M059J (cell line): ENCODE data around the gene DNAJB6. TPM values are rescaled to one million over a fixed set of nuclear protein-coding genes. Genes with fewer than 3 reads are reported as not detected.
"Not testable (repeated sequence)": the region's sequence is repeated elsewhere in the genome, so short reads cannot be mapped to it uniquely, and the experiment has no call there.

Experiments
- DNase-seq: peaks from one replicate; pipeline ENCODE4 v3.0.0-alpha.2; 2012; ENCODE audit warnings: low read depth
- total RNA-seq: library from RNA; depleted of rRNA; stranded (reverse); fragments of >200 nt; shearing (Covaris generic); gene quantifications from 2 replicates; pipeline ENCODE4 v1.2.3, GENCODE V29; 2014

Gene DNAJB6
- total RNA-seq, 1 experiment from 2014 or later: 118 TPM

DNA sequence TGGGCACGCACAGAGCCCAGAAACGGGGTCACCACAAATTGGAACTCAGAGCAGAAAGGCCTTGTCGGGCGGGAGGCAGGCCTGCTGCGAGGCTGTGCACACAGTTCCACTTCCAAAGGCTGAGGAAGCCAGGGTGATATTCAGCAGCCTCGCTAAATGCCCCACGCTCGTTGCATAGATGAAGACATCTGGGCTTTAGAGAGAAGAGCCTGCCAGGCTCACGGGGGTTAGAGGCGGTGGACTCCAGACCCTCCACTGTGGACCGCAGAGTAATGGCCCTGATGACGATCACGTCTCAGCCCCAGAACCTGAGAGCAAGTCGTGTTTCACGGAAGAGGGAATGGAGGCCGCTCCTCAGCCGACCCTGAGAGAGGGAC, 104.2 kb downstream of the DNAJB6 start:
- no peak for DNase-seq

DNA sequence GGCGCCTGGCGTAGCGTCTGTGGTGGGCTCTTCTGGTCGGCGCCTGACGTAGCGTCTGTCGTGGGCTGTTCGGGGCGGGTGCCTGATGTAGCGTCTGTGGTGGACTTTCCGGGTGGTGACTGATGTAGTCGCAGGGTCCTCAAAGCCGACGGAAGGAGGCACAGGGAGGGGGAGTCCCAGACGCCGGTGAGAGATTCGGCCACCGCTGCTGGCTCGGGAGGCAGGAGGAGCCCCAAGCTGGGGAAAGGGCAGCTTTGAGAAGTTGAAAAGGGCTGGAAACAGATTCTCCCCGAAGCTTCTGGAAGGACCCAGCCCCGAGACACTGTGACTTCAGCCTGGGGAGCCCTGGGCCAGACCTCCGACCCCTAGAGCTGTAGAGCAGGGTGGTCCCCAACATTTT, 105.7 kb downstream of the DNAJB6 start:
- DNase-seq: no peak

DNA sequence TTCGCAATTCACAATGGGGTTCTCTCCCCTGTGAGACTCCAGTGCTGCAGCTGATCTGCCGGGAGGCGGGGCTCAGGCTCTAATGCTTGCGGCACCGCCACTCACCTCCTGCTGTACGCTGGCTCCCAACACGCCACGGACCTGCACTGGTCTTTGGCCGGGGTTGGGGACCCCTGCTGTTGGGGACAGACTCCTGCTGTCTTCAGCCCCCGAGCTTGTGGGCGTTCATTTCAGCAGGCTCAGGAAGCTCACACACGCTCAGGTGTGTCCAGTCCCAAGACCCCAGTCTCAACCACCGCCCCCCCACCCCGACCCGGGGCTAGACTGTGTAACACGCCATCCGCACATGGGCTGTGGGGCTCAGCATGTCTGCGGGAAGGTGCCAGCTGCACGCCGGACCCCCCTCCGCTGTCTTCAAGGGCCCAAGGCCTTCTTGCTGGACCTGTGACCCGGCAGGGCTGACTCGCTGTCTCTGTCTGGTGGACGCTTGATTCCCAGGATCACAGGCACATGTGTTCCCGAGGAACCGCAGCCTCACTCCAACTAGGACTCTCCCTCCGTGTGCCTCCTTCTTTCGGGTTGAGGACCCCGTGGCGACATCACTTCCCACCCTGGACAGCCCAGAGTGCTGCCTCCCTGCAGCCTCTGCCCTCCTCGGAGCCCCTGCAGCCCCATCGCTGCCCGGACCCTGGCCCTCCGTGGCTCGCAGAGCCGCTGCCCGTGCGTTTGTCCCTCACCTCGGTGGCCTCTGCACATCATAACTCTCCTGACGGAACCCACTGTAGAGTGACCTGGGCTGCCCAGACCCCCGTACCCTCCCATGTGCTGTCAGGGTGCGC, 106.4 kb downstream of the DNAJB6 start:
- no peak for DNase-seq

DNA sequence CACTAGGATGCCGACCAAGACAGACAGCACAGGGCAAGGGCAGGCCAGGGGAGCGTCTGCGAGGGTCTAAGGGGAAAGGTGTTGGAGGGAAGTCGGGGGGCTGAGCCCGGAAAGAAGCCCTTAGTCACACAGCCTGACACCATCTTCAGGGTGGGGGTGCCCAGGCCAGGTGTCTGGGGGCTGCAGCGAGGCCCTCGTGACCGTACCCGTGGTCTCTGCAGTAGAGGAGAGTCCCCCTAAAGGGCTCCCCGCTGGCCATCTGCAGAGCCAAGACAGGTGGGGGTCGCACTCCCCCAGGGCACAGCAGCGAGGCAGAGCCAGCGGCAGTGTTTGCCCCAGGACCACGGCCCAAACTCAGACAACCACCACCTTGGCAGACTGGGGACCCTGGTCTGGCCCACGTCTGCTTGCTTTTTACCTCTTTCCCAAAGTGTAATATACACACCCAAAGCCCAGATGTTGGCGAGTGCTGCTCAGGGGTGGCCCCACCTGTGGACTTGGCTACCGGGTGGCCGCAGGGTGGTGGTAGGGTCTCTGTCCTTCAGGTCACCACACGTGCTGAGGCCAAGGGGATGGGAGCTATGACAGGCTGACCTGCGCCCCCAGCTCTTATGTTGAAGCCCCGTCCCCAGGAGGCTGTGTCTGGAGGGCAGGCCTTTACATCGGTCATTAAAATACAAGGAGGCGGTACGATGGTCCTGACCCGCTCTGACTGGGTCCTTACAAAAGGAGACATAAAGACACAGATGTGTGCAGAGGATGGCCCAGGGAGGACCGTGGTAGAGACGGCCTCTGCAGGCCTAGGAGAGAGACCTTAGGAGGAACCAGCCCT, 107.4 kb downstream of the DNAJB6 start:
- no peak for DNase-seq

DNA sequence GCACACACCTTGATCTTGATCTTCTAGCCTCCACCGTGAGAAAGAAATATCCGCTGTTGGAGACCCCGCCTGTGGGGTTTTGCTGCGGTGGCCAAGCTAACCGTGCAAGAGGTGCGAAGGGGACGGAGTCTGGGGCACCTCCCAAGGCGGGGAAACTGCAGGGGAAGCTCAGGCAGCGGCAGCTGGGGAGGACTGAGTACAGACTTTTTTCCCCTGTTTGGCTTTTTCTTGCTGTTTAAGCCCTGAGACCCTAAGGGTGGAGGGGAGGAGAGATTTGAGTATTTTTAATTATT, 108.0 kb downstream of the DNAJB6 start:
- no peak for DNase-seq

DNA sequence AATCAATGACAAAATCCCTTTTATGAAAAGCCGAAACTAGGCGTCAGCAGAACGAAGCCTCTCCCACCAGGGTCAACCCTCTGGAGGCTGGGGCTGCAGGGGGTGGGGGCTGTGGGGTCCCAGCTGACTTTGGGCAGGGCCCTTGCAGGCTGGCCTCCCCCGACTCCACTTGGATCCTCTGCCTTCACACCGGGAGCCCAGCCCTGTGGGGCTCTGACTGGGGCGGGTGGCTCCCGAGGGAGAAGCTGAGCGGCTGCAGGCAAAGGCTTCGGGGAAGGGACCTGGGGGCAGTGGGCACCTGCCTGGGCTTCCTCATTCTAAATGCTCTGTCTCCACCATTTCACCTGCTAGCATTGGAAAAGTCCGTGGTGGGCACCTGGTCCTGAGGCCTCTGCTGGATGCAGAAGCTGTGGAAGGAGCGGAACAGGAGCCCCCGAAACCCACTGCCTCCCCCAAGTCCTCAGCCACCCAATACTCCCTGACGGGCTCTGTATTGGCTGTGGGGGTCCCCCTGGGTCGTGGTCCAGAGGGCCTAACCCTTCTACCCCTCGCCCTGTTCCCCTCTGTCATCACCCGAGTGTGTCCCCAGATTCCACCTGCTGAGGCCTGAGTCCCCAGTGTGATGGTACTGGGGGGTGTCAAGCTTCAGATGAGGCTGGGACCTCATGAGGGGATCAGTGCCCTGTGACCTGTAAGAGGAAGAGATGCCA, 108.6 kb downstream of the DNAJB6 start:
- DNase-seq: no peak

DNA sequence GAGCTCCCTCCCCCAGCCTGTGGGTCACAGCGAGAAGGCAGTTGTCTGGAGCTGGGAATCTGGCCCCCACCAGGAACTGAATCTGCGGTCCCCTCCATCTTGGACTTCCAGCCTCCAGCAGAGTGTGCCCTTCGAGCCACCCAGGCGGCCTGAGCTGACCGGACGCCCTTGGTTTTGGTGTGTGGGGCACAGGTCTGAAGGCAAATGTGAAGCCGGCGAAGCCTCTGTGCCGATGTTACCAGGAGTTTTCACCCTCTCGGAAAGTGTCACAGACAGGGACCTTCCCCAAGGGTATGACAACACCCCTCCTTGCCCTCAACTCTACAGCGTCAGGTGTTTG, 109.1 kb downstream of the DNAJB6 start:
- DNase-seq: no peak

DNA sequence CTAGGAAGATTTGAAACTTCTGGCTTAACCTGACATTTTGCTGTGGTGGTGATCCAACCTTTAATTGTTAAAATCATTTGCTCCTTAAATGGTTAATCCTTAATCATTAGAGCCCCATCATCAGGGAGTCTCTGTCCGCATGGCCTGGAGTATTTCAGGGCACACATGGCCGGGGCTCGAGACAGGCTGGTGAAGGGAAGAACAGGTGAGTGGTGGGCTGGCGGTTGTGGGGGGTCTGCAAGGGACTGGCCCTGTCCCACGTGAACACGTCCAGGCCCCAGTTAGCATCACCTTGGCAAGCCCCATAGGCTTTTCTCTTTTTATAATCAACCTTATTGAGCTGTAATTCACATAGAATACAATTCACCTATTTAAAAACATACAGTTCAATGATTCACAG, 109.5 kb downstream of the DNAJB6 start:
- DNase-seq: no peak

DNA sequence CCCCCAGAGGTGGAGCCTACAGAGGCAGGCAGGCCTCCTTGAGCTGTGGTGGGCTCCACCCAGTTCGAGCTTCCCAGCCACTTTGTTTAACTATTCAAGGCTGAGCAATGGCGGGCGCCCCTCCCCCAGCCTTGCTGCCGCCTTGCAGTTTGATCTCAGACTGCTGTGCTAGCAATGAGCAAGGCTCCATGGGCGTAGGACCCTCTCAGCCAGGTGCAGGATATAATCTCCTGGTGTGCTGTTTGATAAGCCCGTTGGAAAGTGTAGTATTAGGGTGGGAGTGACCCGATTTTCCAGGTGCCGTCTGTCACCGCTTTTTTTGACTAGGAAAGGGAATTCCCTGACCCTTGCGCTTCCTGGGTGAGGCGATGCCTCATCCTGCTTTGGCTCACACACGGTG, 117.2 kb downstream of the DNAJB6 start:
- not testable (repeated sequence) for DNase-seq

DNA sequence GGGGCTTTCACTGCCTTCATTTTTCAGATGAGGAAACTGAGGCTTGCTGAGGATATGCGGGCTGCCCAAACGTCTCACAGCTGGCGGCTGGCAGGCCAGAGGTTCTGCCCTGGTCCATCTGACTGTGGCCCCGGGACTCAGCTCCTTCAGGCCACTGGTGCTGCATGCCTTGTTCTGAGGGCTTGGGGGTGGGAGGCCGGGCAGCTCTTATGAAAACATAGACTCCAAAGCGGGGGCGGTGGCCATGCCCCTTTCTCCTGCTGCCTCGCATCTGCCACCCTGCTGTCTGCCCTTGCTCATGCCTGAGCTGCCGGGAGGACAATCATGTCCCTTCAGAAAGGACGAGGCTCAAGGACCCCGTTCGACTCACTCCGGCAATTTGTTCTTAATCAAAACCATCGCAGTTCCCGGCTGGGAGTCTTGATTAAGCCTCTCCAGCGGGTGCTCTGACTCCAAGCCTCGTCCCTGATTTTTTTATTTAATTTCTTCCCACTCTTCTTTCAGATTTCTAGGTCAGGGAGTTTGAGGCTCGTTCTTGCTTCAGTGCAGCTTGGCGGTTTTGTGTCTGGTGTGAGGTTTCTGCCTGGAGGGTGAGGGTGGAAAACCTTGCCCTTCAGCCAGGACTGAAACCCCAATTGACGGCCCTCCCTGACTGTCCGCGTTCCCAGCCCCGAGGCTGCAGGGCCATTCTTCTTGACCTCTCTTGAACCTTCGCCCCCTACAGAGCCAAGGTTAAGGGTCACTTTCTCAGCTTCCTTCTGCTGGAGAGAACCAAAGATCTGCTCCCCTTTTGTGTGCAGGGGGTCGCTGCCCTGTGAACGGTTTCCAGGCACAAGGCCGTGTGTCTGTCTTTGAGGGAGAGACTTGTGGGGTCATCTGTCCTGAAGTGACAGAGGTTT, 120.8 kb downstream of the DNAJB6 start:
- no peak for DNase-seq

DNA sequence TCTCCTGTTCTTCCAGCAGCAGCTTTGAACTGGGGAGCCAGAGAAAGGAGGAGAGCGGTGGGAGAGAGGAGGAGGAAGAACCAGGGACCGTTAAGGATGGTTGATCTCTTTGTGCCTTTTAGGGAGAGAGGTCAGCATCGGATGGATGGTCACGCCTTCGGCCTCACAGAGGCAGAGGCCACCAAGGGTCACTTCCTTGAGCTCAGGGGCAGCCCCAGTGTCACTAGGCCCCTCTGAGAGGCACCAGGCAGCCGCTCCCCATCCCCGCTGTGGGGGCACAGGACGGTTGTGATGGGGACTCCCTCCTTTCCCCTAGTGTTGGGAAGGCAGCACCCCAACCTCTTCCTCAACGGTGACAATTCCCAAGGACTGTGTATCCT, 121.4 kb downstream of the DNAJB6 start:
- DNase-seq: no peak

DNA sequence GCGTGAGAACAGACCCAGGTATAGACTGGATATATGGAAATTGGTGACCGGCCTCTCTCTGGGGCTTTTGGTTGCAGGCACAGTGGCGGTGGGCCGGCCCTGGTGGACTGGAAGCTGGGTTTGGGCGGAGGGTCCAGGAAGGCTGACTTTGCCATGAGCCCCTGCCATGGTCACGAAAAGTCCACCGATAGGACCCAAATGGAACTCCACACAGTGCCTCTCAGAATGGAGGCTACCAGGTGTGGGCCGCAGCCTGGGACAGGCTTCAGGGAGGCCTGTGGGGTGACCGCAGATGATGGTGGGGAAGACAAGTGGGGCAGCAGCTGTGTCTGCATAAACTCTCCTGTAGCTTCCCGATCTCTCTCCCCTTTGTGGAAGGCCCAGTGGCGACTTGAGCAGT, 123.2 kb downstream of the DNAJB6 start:
- DNase-seq: no peak

DNA sequence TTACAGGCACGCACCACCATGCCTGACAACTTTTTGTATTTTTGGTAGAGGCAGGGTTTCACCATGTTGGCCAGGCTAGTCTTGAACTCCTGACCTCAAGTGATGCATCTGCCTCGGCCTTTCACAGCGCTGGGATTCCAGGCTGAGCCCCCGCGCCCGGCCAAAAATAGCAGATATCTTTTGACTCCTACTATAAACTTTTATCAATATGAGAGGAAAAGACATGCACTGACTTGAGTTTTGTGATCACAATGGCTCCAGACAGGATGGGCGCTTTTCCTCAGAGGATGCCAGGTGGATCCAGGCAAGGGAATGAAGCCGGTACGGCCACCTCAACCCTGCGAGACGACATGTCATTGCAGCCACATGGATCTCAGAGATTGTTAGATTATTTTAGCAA, 123.9 kb downstream of the DNAJB6 start:
- no peak for DNase-seq

DNA sequence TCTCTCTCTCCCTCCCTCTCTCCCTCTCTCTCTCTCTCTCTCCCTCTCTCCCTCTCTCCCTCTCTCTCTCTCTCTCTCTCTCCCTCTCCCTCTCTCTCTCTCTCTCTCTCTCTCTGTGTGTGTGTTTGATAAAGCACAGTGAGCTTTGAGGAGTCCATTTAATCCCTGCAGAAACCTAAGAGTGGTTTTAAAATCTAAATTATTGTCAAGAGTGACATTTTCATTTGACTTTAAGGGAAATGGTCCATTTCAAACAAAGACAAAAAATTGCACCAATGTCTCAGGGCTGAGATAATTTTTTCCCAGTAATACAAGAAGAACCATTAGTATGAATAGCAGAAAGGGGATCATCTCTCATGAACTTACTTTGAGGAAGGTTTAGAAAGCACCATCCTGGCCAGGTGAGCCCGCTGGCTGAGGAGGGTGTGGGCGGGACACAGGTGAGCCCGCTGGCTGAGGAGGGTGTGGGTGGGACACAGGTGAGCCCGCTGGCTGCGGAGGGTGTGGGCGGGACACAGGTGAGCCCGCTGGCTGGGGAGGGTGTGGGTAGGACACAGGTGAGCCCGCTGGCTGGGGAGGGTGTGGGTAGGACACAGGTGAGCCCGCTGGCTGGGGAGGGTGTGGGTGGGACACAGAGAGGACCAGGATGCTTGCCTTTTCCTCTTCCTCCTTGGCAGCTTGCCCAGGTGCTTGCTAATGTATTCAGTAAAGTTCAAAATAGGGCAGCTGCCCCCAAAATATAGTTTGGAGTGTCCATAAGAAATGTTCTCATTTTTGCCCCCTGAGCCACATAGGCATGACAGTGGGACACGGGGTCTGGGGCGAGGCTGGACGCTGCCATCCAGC, 125.0 kb downstream of the DNAJB6 start:
- no peak for DNase-seq

DNA sequence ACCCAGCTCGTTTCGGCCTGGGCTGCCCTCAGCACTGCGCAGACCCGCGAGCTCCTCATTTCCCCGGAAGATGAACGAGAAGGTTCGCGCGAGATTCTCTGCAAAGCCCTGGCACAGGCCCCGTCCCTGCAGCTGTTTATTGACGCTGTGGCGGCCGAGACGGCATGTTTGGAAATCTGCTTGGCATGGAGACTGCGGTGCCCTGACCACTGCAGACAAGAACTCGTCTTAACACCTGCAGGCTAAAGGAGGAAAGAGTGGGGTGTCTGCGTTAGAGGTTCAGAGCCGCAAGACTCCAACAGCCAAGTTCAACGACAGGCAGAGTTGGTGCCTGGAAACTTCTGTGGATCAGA, 125.6 kb downstream of the DNAJB6 start:
- DNase-seq: no peak

DNA sequence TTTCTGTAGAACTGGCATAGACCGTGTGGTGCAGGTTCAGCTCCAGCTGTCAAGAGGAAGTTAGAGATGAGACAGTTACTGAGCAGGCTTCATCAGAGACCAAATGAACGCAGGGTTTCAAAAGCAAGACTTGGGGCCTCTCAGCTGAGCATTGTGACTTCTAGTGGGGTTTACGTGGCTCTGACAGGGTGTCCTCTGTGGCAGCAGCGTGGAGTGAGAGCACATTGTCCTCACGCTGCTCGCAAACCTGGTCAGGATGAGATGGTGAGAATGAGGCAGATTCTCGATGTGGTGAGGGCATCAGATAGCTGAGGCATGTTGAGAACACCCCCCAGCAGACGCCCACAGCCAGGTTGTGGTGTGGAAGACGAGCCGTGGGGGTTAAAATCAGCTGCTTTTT, 126.0 kb downstream of the DNAJB6 start:
- DNase-seq: no peak

DNA sequence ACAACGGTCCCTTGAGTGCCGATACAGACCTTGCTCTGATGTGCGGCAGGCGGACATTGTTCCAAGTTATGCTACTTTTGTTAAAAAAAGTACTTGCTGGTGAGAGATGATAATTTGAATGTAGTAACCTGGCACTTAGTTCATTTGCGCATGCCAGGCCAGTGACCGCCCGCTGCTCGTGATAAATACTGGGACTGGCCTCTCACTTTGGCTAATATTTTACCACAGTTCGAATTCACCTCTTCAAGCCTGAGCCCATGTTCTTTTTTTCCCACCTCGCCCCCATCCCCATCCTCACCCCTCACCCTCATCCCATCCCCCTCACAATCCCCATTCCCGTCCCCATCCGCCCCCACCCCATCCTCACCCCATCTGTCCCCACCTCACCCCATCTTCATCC, 126.4 kb downstream of the DNAJB6 start:
- DNase-seq: no peak

DNA sequence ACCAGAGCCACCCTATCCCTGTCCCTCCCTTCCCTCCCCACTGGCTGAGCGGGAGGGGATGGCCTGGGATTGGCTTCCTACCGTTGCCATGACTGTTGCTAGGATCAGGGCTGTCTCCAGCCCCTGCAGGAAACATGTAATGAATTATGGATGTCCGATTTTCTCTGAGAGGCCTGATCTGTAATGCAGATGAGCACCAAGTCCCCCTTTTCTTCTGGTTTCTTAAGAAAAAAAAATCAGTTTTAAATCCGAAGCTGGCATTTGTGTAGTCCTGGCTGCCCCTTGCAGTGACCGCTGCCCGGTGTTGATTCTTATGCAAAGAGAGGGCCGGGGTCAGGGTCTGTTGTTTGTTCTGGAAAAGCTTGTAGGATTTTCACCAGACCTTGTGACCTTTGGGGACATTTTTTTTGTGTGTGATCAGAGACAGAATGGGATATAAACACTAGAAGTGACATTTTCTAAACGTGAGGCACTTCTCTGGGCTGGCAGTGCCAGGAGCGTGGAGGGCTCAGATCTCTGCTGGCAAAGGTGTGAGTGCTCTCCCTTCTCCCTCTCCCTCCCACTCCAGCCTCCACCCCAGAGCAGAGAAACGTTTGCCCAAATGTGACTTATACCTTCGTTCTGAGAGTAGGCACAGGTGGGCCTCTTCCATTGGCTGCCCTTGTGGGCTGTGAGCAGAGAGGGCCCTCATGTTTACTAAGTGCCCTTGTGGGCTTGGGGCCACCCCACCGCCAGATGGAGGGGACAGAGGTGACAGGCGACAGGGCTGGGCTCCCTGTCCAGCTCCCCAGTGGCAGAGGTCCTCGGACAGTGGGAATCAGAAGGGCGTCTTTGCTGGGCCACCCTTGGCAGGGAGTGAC, 127.5 kb downstream of the DNAJB6 start:
- no peak for DNase-seq

DNA sequence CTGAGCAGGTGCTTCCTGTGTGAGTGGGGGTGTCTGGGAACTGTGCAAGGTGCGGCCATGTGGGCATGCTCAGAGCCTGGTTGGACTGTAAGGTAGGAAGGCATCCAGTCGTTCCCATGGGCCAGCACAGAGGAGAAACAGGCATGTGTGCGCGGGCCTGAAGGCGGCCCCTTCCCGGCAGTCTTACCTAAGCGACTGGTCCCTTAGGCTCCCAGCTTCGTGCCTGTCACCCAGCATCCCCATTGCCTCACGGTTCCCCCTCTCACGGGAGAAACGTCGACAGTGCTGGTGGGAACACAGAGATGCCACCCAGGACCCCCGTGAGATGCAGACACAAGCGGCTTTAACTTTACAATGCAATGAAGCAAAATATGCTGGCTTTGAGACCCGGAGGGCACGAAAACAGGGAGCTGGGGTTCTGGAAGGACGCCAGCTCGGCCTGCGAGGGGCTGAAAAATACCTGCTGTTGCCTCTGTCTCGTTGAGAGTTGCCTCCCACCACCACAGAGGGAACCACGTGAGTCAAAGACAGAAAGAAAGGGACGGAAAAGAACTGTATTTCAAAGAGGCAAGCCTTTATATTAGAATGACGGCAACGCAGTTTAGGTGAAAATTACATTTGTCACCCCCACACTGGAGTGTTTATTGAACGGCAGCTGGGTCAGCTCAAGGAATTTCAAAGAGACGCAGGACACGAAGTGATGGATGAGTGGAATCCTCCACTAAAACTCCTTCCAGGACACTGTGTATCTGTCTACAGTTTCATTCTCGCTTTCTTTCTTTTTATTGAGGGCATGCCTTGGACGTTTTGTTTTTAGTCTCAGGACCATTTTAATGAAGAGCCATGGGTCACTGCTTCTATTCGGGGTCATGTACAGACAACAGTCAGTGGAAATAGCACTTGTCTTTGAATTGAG, 128.4 kb downstream of the DNAJB6 start:
- no peak for DNase-seq
